HG03064 (cell line): ENCODE results near the gene RHEBL1.

Experiments
- ATAC-seq: cut with Tn5 transposase; IDR thresholded peaks from one replicate; pipeline ENCODE4 v1.9.1; 2021; ENCODE audit warnings: low read depth; ENCODE audit not compliant: unreplicated experiment

The RHEBL1 gene

DNA sequence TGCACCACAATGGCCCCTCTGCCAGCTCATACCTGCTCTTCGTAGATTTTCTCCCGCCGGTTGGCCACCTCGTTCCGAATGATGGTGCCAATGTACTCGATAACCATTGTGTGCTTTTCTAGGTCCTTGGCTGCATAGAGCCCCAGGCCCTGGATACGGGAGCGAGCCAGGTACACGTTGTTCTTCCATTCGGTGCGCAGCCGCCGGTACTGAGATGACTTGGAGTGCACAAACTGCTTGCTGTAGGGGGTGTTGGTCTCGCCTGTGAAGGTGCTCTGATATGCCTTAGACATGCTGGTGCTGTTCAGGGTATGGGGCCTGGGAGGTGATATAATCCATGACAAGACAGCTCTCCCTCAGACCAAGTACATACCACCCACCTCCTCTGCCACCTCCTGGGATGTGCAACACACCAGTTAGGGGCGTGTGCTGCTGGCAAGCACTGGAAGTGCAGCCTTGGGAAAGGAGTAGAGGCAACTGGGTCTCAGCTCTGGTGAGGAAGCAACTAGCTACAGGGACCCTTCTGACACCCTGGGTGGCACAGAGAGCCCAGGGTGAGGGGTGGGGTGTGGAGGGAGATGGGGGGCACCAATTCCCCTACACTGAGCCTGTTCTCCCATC lies 47.1 kb downstream of the RHEBL1 start:
- ATAC-seq: no peak

GRCh38 chr12:49021292-49021915 lies 48.4 kb downstream of the RHEBL1 start:
- no peak for ATAC-seq

- no peak for ATAC-seq
Measured at GRCh38 chr12:49020441-49020840, 49.3 kb downstream of the RHEBL1 start.

- no peak for ATAC-seq
Measured at GRCh38 chr12:49019443-49020324, 50.1 kb downstream of the RHEBL1 start.

- peak; percentile 20 for ATAC-seq
Measured at GRCh38 chr12:49019120-49019430, 50.7 kb downstream of the RHEBL1 start.

- peak; percentile 81 for ATAC-seq
Measured at GRCh38 chr12:49018261-49019119, 51.3 kb downstream of the RHEBL1 start, which contains the start of gene PRKAG1. Gene PRKAG1 (minus strand): TSS chr12:49018776. CDS start chr12:49018740, 36 bp downstream.

- no peak for ATAC-seq
Measured at GRCh38 chr12:49017891-49018260, 51.9 kb downstream of the RHEBL1 start.

DNA sequence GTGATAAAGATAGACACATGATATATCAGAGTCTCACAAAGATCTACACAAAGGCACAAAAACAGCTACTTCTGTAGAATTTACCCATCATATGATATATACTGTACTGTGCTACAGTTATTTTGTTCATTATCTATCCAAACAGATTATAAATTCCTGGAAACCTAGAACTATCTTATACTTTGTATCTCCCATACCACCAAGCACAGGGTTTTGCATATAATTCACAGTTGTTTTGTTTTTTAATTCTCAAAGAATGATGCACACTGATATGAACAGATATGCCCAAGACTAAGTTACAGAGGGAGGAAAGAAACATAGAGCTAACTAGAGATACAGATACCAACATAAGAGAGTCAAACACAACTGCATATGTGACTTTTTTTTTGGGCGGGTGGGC lies 54.6 kb downstream of the RHEBL1 start:
- ATAC-seq: no peak
